KMS-11 (cell line): ENCODE measurements around the gene SPEF2.
"Not testable (repeated sequence)": the region's sequence is repeated elsewhere in the genome, so short reads cannot be mapped to it uniquely, and the experiment has no call there.

Source experiments
- H2AFZ ChIP-seq: fragments of 200-600 bp; sonication (generic); 2 replicates; pipeline ENCODE4 v1.6.1; 2016; ENCODE audit warnings: antibody characterized with exemption, mixed run types, low read depth
- H3K27ac ChIP-seq: fragments of 200-600 bp; sonication (generic); 2 replicates; pipeline ENCODE4 v1.6.1; 2016; ENCODE audit warnings: mild to moderate bottlenecking, mixed run types
- H3K27me3 ChIP-seq: fragments of 200-600 bp; sonication (generic); 2 replicates; pipeline ENCODE4 v1.6.1; 2017; ENCODE audit warnings: mild to moderate bottlenecking, low read depth, mixed run types, moderate library complexity; ENCODE audit not compliant: insufficient read depth
- H3K36me3 ChIP-seq: fragments of 200-600 bp; sonication (generic); 2 replicates; pipeline ENCODE4 v1.6.1; 2017; ENCODE audit warnings: mild to moderate bottlenecking, mixed run types; ENCODE audit not compliant: insufficient read depth
- H3K4me1 ChIP-seq: fragments of 200-600 bp; sonication (generic); 2 replicates; pipeline ENCODE4 v1.6.1; 2016; ENCODE audit warnings: mild to moderate bottlenecking, low read depth, mixed run types; ENCODE audit not compliant: poor library complexity, severe bottlenecking
- H3K4me2 ChIP-seq: fragments of 200-600 bp; sonication (generic); 2 replicates; pipeline ENCODE4 v1.7.0; 2016; ENCODE audit warnings: mild to moderate bottlenecking, mixed run types
- H3K4me3 ChIP-seq: fragments of 200-600 bp; sonication (generic); IDR thresholded peaks from 2 replicates; pipeline ENCODE4 v1.6.1; 2017; ENCODE audit warnings: low read depth, low read length, mixed read lengths; ENCODE audit not compliant: insufficient read depth
- H3K79me2 ChIP-seq: fragments of 200-600 bp; sonication (generic); 2 replicates; pipeline ENCODE4 v1.6.1; 2016; ENCODE audit warnings: low read depth, mixed run types; ENCODE audit not compliant: insufficient read depth
- H3K9ac ChIP-seq: fragments of 200-600 bp; sonication (generic); 2 replicates; pipeline ENCODE4 v1.6.1; 2016; ENCODE audit warnings: mild to moderate bottlenecking, mixed run types
- H4K20me1 ChIP-seq: fragments of 200-600 bp; sonication (generic); 2 replicates; pipeline ENCODE4 v1.6.1; 2016; ENCODE audit warnings: mild to moderate bottlenecking, mixed run types; ENCODE audit not compliant: insufficient read depth
- CTCF ChIP-seq: fragments of 200-600 bp; sonication (generic); conservative IDR thresholded peaks from 2 replicates; pipeline ENCODE4 v1.6.1; 2017; ENCODE audit warnings: low read depth, mild to moderate bottlenecking, antibody characterized with exemption, low read length, moderate library complexity, mixed read lengths

Gene SPEF2

GRCh38 chr5:35671541-35672295, 54.1 kb downstream of the SPEF2 start:
- H3K27ac ChIP-seq: no peak overlapping the region
- H4K20me1 ChIP-seq: no peaks in the 10 kb centered on the region
- H3K4me3 ChIP-seq: no peak overlapping the region
- H3K4me2 ChIP-seq: no peak overlapping the region
- no peaks in the 10 kb centered on the region for H3K27me3 ChIP-seq
- H2AFZ ChIP-seq: no peak overlapping the region
- H3K79me2 ChIP-seq: no peaks in the 10 kb centered on the region
- no peaks in the 10 kb centered on the region for H3K36me3 ChIP-seq
- no peak for TF ChIP-seq CTCF
- H3K9ac ChIP-seq: no peak overlapping the region
- no peaks in the 10 kb centered on the region for H3K4me1 ChIP-seq

- not testable (repeated sequence) for H3K36me3 ChIP-seq, H3K79me2 ChIP-seq, H3K4me1 ChIP-seq, H3K27me3 ChIP-seq, H2AFZ ChIP-seq, H3K4me2 ChIP-seq, H3K27ac ChIP-seq, H3K4me3 ChIP-seq, H3K9ac ChIP-seq, H4K20me1 ChIP-seq
Observed at GRCh38 chr5:35672296-35672655, 54.6 kb downstream of the SPEF2 start.

- H2AFZ ChIP-seq: no peak overlapping the region
- no peak overlapping the region for H3K9ac ChIP-seq
- no peak overlapping the region for H3K4me3 ChIP-seq
- no peak for TF ChIP-seq CTCF
- no peak overlapping the region for H3K4me2 ChIP-seq
- H3K4me1 ChIP-seq: no peaks in the 10 kb centered on the region
- H3K27ac ChIP-seq: no peak overlapping the region
- no peaks in the 10 kb centered on the region for H3K79me2 ChIP-seq
- no peaks in the 10 kb centered on the region for H3K27me3 ChIP-seq
- no peaks in the 10 kb centered on the region for H4K20me1 ChIP-seq
- H3K36me3 ChIP-seq: no peaks in the 10 kb centered on the region
Observed at GRCh38 chr5:35672995-35673394, 55.3 kb downstream of the SPEF2 start.

GRCh38 chr5:35674049-35674448, 56.4 kb downstream of the SPEF2 start:
- H3K4me3 ChIP-seq: no peak overlapping the region
- no peak for TF ChIP-seq CTCF
- no peaks in the 10 kb centered on the region for H4K20me1 ChIP-seq
- no peak overlapping the region for H2AFZ ChIP-seq
- no peaks in the 10 kb centered on the region for H3K79me2 ChIP-seq
- no peak overlapping the region for H3K9ac ChIP-seq
- no peaks in the 10 kb centered on the region for H3K27me3 ChIP-seq
- no peaks in the 10 kb centered on the region for H3K4me1 ChIP-seq
- no peak overlapping the region for H3K4me2 ChIP-seq
- no peak overlapping the region for H3K27ac ChIP-seq
- no peaks in the 10 kb centered on the region for H3K36me3 ChIP-seq

- Histone ChIP-seq H3K27ac (no peak overlapping the region), H4K20me1 (no peaks in the 10 kb centered on the region), H3K36me3 (no peaks in the 10 kb centered on the region), H3K4me1 (no peaks in the 10 kb centered on the region), H3K27me3 (no peaks in the 10 kb centered on the region), H3K9ac (no peak overlapping the region), H2AFZ (no peak overlapping the region), H3K4me2 (no peak overlapping the region), H3K79me2 (no peaks in the 10 kb centered on the region), H3K4me3 (no peak overlapping the region)
- TF ChIP-seq CTCF: no peak
Observed at GRCh38 chr5:35675392-35675791, 57.7 kb downstream of the SPEF2 start.
